Kidney (tissue), 14 donors: ENCODE measurements around the gene MPL. TPM values are rescaled to one million over a fixed set of nuclear protein-coding genes. Genes with fewer than 3 reads are reported as not detected.

Source experiments
- DNase-seq, 5 donors: peaks; one replicate each; pipeline ENCODE4 v3.0.0-alpha.2; 2013 to 2020
- FAIRE-seq: peaks from 2 replicates; lab custom pipeline; 2012; peaks lifted over from hg19 to GRCh38; lab: Jason Lieb, UNC
- H3K27ac ChIP-seq, 2 donors: one replicate each; pipeline ENCODE4 v1.7.0; 2013; ENCODE audit warnings: low read depth in 2 of 2, low read length in 2 of 2, inconsistent platforms in 1 of 2
- H3K27me3 ChIP-seq: one replicate; pipeline ENCODE4 v1.7.1; 2013; ENCODE audit warnings: low read length, inconsistent platforms; ENCODE audit not compliant: control insufficient read depth, insufficient read depth
- H3K36me3 ChIP-seq, 3 donors: one replicate each; pipeline versions ENCODE4 v1.7.0 to v1.7.1; 2013; ENCODE audit warnings: low read length in 3 of 3, control low read depth in 1 of 3, inconsistent platforms in 1 of 3; ENCODE audit not compliant: insufficient read depth in 3 of 3, control insufficient read depth in 2 of 3
- H3K4me1 ChIP-seq, 3 donors: one replicate each; pipeline versions ENCODE4 v1.7.0 to v1.7.1; 2013; ENCODE audit warnings: low read length in 3 of 3, inconsistent platforms in 1 of 3, low read depth in 1 of 3; ENCODE audit not compliant: control insufficient read depth in 2 of 3, insufficient read depth in 2 of 3
- H3K4me3 ChIP-seq, 3 donors: one replicate each; pipeline versions ENCODE4 v1.7.0 to v1.8.1; 2013; ENCODE audit warnings: low read length in 3 of 3, control low read depth in 1 of 3, inconsistent platforms in 1 of 3
- H3K9ac ChIP-seq, 3 donors: one replicate each; pipeline versions ENCODE4 v1.7.0 to v1.7.1; 2013; ENCODE audit warnings: low read length in 3 of 3, control low read depth in 1 of 3, inconsistent platforms in 1 of 3
- H3K9me3 ChIP-seq, 3 donors: one replicate each; pipeline versions ENCODE4 v1.7.0 to v1.7.1; 2013; ENCODE audit warnings: low read length in 3 of 3, control low read depth in 1 of 3, inconsistent platforms in 1 of 3; ENCODE audit not compliant: control insufficient read depth in 2 of 3, insufficient read depth in 1 of 3
- CTCF ChIP-seq: IDR thresholded peaks from 3 replicates; pipeline ENCODE4 v1.5.1; 2012; ENCODE audit warnings: mild to moderate bottlenecking, moderate library complexity, borderline replicate concordance; ENCODE audit not compliant: insufficient read depth; ENCODE audit errors: extremely low read depth
- intact Hi-C: fragments of 100-400 bp; cut with DNase I; formaldehyde crosslinking; loops from one replicate; pipeline ENCODE4 v1.11.1; 2022
- polyA plus RNA-seq: library from polyadenylated mRNA; stranded (reverse); fragments of 350-450 nt; fragmentation: Illumina TruSeq; extraction: RNeasy Lipid Tissue Mini Kit (QIAGEN cat#74804); gene quantifications from one replicate; pipeline ENCODE4 v1.2.3, GENCODE V29; 2014; ENCODE audit warnings: low read depth, low replicate concordance; ENCODE audit not compliant: insufficient read depth
- total RNA-seq: library from RNA; stranded (reverse); fragmentation: NEBNext Ultra II Directional; extraction: Animal tissue kit (Norgen Biotek cat#: 25700); gene quantifications from one replicate; pipeline ENCODE4 v1.2.1, GENCODE V29; 2021
- donor health status: control.
- donor health status: control.
- donor health status: control.
- donor health status: control.
- donor health status: control.
- donor health status: DM: yes; HTN: yes; CAD: no.
- donor health status: Normal renal cell carcinoma (clear cell type).

The MPL gene
- total and polyA plus RNA-seq, 2 donors from 2014 or later = 0.25 TPM; not detected in 1

GRCh38 chr1:43387976-43388599 lies 50.5 kb downstream of the MPL start:
- no peak overlapping the region for H3K27ac ChIP-seq
- no peak for FAIRE-seq
- no peaks in the 10 kb centered on the region for H3K27me3 ChIP-seq
- H3K9me3 ChIP-seq = no peaks in the 10 kb centered on the region
- H3K9ac ChIP-seq = no peak overlapping the region
- peaks cover 8 to 45% (median 38%) of the 10 kb centered on the region in 3 donors for H3K36me3 ChIP-seq
- peaks cover 0 to 15% (median 13%) of the 10 kb centered on the region in 3 donors for H3K4me1 ChIP-seq
- no peak for TF ChIP-seq CTCF
- no peak for DNase-seq
- H3K4me3 ChIP-seq = peak overlapping the region in 1 of 3 donors; percentile 78
- intact Hi-C loops = no loop called here

GRCh38 chr1:43388613-43389012 lies 51.0 kb downstream of the MPL start:
- H3K36me3 ChIP-seq = peaks cover 8 to 40% (median 33%) of the 10 kb centered on the region in 3 donors
- peak overlapping the region; percentile 78 to 93 (median 88) for H3K4me3 ChIP-seq
- FAIRE-seq (no peak), DNase-seq (no peak)
- intact Hi-C loops = no loop called here
- H3K4me1 ChIP-seq = peaks cover 0 to 15% (median 13%) of the 10 kb centered on the region in 3 donors
- H3K27me3 ChIP-seq = no peaks in the 10 kb centered on the region
- TF ChIP-seq CTCF = no peak
- no peak overlapping the region for H3K27ac ChIP-seq
- no peaks in the 10 kb centered on the region for H3K9me3 ChIP-seq
- H3K9ac ChIP-seq = peak overlapping the region; percentile 8 to 92 (median 72)

GRCh38 chr1:43389326-43390313 lies 52.0 kb downstream of the MPL start, which contains the start of the genes MED8 and SZT2:
TSS of gene MED8 (minus strand) at chr1:43389800. CDS start at chr1:43389764, 36 bp downstream.
TSS of gene SZT2 (plus strand) at chr1:43389899. CDS start at chr1:43389969, 70 bp downstream.
- H3K9me3 ChIP-seq = no peaks in the 10 kb centered on the region
- H3K4me3 ChIP-seq = peak within 1 kb of the TSS; percentile 78 to 93 (median 88)
- intact Hi-C loops = no loop called here
- DNase-seq (peak; percentile 96 to 98 (median 97)), FAIRE-seq (peak; percentile 19)
- peaks cover 8 to 30% (median 24%) of the 10 kb centered on the region in 3 donors for H3K36me3 ChIP-seq
- H3K27ac ChIP-seq = peak within 1 kb of the TSS; percentile 88 to 90
- no peaks in the 10 kb centered on the region for H3K27me3 ChIP-seq
- H3K9ac ChIP-seq = peak within 1 kb of the TSS; percentile 74 to 92 (median 88)
- peaks cover 0 to 15% (median 13%) of the 10 kb centered on the region in 3 donors for H3K4me1 ChIP-seq
- TF ChIP-seq CTCF = no peak
